MM.1S (cell line): ENCODE measurements around the gene RRP36.

ENCODE experiments used
- DNase-seq: peaks from one replicate; pipeline ENCODE4 v3.0.0-alpha.2; 2015
- H2AFZ ChIP-seq: fragments of 300-600 bp; sonication (generic); 2 replicates; pipeline ENCODE4 v1.6.0; 2016; ENCODE audit warnings: antibody characterized with exemption, low read length
- H3F3A ChIP-seq: fragments of 300-600 bp; sonication (generic); 2 replicates; pipeline ENCODE4 v1.6.1; 2016; ENCODE audit warnings: mild to moderate bottlenecking, antibody characterized with exemption, low read length, moderate library complexity, mixed read lengths; ENCODE audit not compliant: insufficient read depth
- H3K27ac ChIP-seq: fragments of 300-600 bp; sonication (generic); 2 replicates; pipeline ENCODE4 v1.5.1; 2016; ENCODE audit warnings: mild to moderate bottlenecking, low read length
- H3K27me3 ChIP-seq: fragments of 300-600 bp; sonication (generic); replicated peaks from 2 replicates; pipeline ENCODE4 v1.6.0; 2016; ENCODE audit warnings: low read length; ENCODE audit not compliant: insufficient read depth
- H3K36me3 ChIP-seq: fragments of 300-600 bp; sonication (generic); replicated peaks from 2 replicates; pipeline ENCODE4 v1.6.1; 2016; ENCODE audit warnings: mild to moderate bottlenecking, low read length, mixed read lengths; ENCODE audit not compliant: insufficient read depth
- H3K4me1 ChIP-seq: fragments of 300-600 bp; sonication (generic); 2 replicates; pipeline ENCODE4 v1.6.1; 2016; ENCODE audit warnings: low read length, mixed read lengths
- H3K4me2 ChIP-seq: fragments of 300-600 bp; sonication (generic); 2 replicates; pipeline ENCODE4 v1.6.0; 2016; ENCODE audit warnings: low read depth, low read length
- H3K4me3 ChIP-seq: fragments of 300-600 bp; sonication (generic); 2 replicates; pipeline ENCODE4 v1.5.1; 2016; ENCODE audit warnings: low read length, mixed read lengths
- H3K79me2 ChIP-seq: fragments of 300-600 bp; sonication (generic); 2 replicates; pipeline ENCODE4 v1.6.1; 2016; ENCODE audit warnings: mixed run types, low read length, mixed read lengths
- H3K9ac ChIP-seq: fragments of 300-600 bp; sonication (generic); 2 replicates; pipeline ENCODE4 v1.6.1; 2016; ENCODE audit warnings: low read length, mixed read lengths
- H3K9me2 ChIP-seq: fragments of 300-600 bp; sonication (generic); replicated peaks from 2 replicates; pipeline ENCODE4 v1.6.1; 2016; ENCODE audit warnings: mild to moderate bottlenecking, low read length, mixed read lengths; ENCODE audit not compliant: insufficient read depth
- H3K9me3 ChIP-seq: fragments of 300-600 bp; sonication (generic); replicated peaks from 2 replicates; pipeline ENCODE4 v1.6.1; 2016; ENCODE audit warnings: mild to moderate bottlenecking, low read length, mixed read lengths; ENCODE audit not compliant: insufficient read depth
- H4K20me1 ChIP-seq: fragments of 300-600 bp; sonication (generic); 2 replicates; pipeline ENCODE4 v1.6.1; 2016; ENCODE audit warnings: mild to moderate bottlenecking, low read length, moderate library complexity, mixed read lengths; ENCODE audit not compliant: insufficient read depth
- EZH2 ChIP-seq: fragments of 300-600 bp; sonication (generic); optimal IDR thresholded peaks from 2 replicates; pipeline ENCODE3; 2017; ENCODE audit warnings: low read depth, mild to moderate bottlenecking, antibody characterized with exemption, low read length, mixed read lengths
- EZH2phosphoT487 ChIP-seq: fragments of 300-600 bp; sonication (generic); IDR thresholded peaks from 2 replicates; pipeline ENCODE4 v1.6.1; 2018; ENCODE audit warnings: antibody characterized with exemption, low read length
- TF ChIP-seq, protein P1 (sequence below): fragments of 300-600 bp; sonication (generic); IDR thresholded peaks from 2 replicates; pipeline ENCODE4 v1.5.1; 2016; ENCODE audit warnings: antibody characterized with exemption, low read length, mixed read lengths

Gene RRP36

DNA sequence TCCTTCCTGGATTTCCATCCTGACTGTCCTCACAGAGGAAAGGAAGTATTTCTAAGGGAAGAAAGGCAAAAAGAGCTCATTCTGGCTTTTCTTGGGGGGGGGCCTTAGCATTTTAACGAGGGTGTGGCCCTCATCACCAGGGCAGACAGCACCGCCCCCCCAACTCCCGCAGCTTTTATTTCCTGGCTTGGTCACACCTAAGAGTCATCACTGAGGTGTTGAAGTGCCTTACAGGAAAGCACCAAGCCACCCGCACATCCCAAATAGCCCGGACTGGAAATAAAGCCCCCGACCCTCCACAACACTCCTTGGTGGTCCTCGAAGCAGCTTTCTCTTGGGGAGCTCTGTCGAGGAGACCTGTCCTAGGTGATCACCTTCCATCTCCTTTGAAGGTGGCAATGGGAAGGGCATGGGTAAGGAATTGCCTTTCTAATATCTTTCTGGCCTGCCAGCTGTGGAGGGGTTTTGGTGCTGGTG lies 55.9 kb downstream of the RRP36 start:
- Histone ChIP-seq H3K4me1 (peaks cover 3% of the 10 kb centered on the region), H3K4me2 (no peak overlapping the region), H2AFZ (no peak overlapping the region), H4K20me1 (no peaks in the 10 kb centered on the region), H3K9me2 (no peaks in the 10 kb centered on the region), H3F3A (no peaks in the 10 kb centered on the region), H3K27me3 (peaks cover 21% of the 10 kb centered on the region), H3K79me2 (no peaks in the 10 kb centered on the region), H3K27ac (no peak overlapping the region), H3K9ac (no peak overlapping the region), H3K36me3 (no peaks in the 10 kb centered on the region), H3K4me3 (no peak overlapping the region), H3K9me3 (no peaks in the 10 kb centered on the region)
- no peak for DNase-seq
- TF ChIP-seq, protein P1, sequence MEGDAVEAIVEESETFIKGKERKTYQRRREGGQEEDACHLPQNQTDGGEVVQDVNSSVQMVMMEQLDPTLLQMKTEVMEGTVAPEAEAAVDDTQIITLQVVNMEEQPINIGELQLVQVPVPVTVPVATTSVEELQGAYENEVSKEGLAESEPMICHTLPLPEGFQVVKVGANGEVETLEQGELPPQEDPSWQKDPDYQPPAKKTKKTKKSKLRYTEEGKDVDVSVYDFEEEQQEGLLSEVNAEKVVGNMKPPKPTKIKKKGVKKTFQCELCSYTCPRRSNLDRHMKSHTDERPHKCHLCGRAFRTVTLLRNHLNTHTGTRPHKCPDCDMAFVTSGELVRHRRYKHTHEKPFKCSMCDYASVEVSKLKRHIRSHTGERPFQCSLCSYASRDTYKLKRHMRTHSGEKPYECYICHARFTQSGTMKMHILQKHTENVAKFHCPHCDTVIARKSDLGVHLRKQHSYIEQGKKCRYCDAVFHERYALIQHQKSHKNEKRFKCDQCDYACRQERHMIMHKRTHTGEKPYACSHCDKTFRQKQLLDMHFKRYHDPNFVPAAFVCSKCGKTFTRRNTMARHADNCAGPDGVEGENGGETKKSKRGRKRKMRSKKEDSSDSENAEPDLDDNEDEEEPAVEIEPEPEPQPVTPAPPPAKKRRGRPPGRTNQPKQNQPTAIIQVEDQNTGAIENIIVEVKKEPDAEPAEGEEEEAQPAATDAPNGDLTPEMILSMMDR = no peak

GRCh38 chr6:43077981-43078511 lies 56.6 kb downstream of the RRP36 start:
- Histone ChIP-seq H3K79me2 (no peaks in the 10 kb centered on the region), H3K36me3 (no peaks in the 10 kb centered on the region), H2AFZ (no peak overlapping the region), H3K4me3 (no peak overlapping the region), H3K27ac (no peak overlapping the region), H3K9me2 (no peaks in the 10 kb centered on the region), H4K20me1 (no peaks in the 10 kb centered on the region), H3K9ac (no peak overlapping the region), H3K27me3 (peaks cover 21% of the 10 kb centered on the region), H3K9me3 (no peaks in the 10 kb centered on the region), H3K4me1 (no peaks in the 10 kb centered on the region), H3F3A (no peaks in the 10 kb centered on the region), H3K4me2 (no peak overlapping the region)
- TF ChIP-seq EZH2phosphoT487 = no peak
- TF ChIP-seq, protein P1 = no peak
- no peak for TF ChIP-seq EZH2
- no peak for DNase-seq

- H3K9me3 ChIP-seq = no peaks in the 10 kb centered on the region
- no peak overlapping the region for H3K4me3 ChIP-seq
- no peaks in the 10 kb centered on the region for H3K9me2 ChIP-seq
- no peak overlapping the region for H2AFZ ChIP-seq
- no peak overlapping the region for H3K4me2 ChIP-seq
- no peak for DNase-seq
- H4K20me1 ChIP-seq = no peaks in the 10 kb centered on the region
- H3K9ac ChIP-seq = no peak overlapping the region
- H3F3A ChIP-seq = no peaks in the 10 kb centered on the region
- no peak overlapping the region for H3K27ac ChIP-seq
- TF ChIP-seq EZH2phosphoT487 (no peak), EZH2 (no peak)
- TF ChIP-seq, protein P1 = no peak
- H3K27me3 ChIP-seq = peaks cover 21% of the 10 kb centered on the region
- H3K79me2 ChIP-seq = no peaks in the 10 kb centered on the region
- H3K4me1 ChIP-seq = no peaks in the 10 kb centered on the region
- no peaks in the 10 kb centered on the region for H3K36me3 ChIP-seq
Observed at GRCh38 chr6:43078691-43079090, 57.3 kb downstream of the RRP36 start.
